GM19328 (cell line): Measurements from ENCODE around the gene C5orf47.
A peak's percentile ranks its signal among the peaks of the same experiment; 100 is the strongest.

Experiments used
- ATAC-seq: cut with Tn5 transposase; IDR thresholded peaks from one replicate; pipeline ENCODE4 v1.9.1; 2021; ENCODE audit warnings: mild to moderate bottlenecking, moderate library complexity; ENCODE audit not compliant: unreplicated experiment

Gene C5orf47

GRCh38 chr5:174022384-174023095, 33.6 kb downstream of the C5orf47 start:
- no peak for ATAC-seq

DNA sequence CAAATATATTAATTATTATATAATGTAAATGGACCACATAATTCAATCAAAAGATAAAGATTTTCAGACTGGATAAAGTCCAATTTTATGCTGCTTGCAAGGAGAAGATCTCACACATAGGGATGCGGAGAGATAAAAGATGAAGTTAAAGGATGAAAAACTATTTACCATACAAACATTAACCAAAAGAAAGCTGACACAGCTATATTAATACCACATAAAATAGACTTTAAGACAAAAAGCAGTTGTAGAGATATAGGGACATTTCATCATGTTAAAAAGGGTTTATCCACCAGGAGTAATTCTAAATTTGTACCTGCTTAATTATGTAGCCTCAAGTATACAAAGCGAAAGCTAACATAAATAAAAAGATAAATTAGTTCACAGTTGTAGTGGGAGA, 41.3 kb downstream of the C5orf47 start:
- no peak for ATAC-seq

- no peak for ATAC-seq
Measured at GRCh38 chr5:174044466-174045254, 55.7 kb downstream of the C5orf47 start.

- ATAC-seq = peak; percentile 77
Measured at GRCh38 chr5:174045470-174046025, 56.6 kb downstream of the C5orf47 start, which contains the start of gene NSG2. NSG2 (plus strand) TSS chr5:174045706; CDS start chr5:174046756, 1,050 bp downstream.

DNA sequence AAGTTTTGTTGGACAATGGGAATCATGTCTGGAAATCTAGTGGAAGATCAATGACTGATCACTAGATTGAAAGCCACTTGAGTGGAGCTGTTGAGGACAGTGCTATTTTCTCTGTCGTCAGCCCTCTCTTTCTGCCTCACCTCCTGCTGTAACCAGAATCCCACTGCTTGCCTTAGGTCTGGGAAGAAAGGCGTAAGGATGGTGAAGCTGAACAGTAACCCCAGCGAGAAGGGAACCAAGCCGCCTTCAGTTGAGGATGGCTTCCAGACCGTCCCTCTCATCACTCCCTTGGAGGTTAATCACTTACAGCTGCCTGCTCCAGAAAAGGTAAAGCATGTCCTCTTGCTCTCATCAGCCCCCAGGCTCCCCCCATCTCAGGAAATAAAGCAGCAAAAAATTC, 57.6 kb downstream of the C5orf47 start:
- no peak for ATAC-seq

DNA sequence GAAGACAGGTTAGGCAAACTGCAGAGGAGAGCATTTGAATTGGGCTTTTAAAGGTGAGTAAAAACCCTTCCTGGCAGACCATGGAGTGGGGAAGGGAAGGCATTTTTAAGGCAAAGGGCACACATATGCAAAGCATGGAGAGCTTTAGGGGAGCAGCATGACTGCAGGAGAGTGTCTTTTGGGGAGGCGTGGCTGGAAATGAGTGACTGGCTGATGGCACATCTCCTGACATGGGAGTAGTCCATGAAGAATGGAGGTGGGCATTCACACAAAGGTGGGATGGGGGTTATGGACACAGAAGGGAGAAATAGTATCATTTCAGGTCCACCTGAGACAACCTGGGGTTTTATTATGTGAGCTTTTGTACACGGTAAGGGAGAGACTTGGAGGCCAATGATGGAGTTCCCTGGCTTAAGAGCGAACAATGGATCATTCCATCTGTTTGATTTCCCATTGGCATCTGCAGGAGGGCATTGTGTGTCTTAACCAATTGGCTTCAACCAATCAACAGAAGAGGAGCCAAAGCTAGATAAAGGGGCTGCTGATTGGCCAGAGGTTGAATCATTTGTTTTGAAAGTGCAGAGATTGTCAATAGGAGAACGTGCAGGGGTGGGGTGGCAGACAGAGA, 58.6 kb downstream of the C5orf47 start:
- ATAC-seq = no peak

GRCh38 chr5:174052636-174053035, 63.7 kb downstream of the C5orf47 start:
- ATAC-seq = no peak

- no peak for ATAC-seq
Measured at GRCh38 chr5:174053905-174054304, 64.9 kb downstream of the C5orf47 start.
